Measurements from ENCODE around the gene EML1.
"Not testable (repeated sequence)": the region's sequence is repeated elsewhere in the genome, so short reads cannot be mapped to it uniquely, and the experiment has no call there.

The EML1 gene

DNA sequence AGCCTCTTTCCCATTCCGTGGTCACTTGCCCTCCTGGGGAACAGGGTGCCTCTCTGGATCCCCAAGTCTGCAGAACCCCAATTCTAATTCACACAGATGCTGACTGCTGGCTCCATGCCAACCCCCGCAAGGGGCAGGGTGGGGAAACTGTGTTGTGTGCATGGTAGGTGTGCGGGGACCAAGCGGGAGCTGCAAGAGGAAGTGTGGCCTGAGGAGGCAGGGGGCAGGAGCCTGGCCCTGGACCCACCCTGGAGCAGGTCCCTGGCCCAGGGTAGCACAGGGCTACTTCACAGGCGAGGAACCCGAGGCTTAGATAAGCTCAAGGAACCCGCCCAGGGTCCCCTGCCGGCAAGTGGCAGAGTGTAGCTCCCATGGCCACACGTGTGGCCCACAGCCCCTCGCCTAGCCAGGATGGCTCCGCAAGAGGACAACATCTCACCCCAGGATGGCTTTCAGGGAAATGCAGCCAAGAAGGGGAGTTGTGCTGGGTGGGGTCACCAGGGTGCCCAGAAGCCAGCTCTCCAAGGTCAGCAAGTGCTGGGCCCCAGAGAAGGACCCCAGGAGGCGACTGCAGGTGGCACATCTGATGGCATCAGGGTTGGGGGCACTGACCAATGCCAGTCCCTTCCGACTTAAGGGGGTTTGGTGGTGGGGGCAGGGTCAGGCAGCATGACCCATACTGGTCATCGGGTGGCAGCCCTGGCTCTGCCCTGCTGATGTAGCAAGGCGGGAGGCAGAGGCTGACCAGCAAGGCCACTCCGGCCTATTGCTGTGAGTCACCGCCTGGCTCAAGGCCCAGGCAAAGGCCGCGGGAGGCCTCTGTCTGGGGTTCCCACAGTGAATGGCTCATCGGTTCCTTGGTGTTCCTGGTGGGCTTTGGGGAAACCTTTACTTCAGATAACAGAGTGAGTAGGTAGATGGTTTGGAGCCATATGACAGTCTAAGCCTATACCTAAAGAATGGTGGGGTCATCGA, 37.3 kb upstream of the EML1 start:
- no peak for DNase-seq (ENCODE audit: low read depth)

DNA sequence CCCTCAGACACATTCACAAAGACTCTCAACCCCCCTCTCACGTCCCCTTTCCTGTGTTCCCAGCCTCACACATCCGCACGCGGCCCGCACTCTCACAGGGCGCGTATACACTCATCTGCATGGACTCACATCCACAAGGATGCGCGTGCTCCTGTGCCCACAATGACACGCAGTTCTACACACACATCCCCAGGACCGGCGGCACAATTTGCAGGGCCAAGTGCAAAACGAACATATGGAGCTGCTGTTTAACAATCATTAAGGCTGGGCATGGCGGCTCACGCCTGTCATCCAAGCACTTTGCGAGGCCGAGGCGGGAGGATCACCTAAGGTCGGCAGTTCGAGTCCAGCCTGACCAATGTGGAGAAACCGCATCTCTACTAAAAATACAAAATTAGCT, 36.4 kb upstream of the EML1 start:
- DNase-seq (ENCODE audit: low read depth) = no peak

DNA sequence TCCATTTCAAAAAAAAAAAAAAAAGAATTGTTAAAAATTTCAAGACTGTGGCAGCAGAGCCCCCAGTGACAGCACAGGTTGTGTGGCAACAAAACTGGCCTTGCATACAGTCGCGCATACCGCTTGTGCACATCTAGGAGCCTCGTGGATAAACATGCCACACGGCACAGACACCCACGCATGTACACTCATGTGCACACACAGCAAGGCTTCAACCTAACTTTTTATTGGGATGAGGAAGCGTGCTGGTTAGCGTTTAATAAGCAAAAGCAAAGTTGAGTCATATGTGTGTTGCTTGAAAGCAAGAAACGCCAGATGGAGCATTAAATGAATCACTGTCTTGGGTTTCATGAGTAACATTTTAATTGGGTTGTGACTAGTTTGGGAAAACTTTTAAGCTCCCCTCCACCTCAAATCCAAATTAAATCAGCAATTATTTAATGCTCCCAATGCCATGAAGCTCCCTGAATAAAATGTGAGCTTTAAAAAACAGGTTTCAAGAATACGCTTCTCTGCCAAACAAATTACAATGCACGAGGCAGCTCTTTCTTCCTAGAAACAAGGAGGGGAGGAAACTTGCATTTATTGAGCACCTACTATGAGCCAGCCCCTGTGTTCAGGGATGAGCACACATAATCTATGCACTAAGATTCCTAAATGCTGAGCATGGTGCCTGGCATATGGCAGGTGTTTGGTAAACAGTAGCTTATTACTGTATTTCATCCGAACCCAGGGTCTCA, 35.7 kb upstream of the EML1 start:
- no peak for DNase-seq (ENCODE audit: low read depth)

DNA sequence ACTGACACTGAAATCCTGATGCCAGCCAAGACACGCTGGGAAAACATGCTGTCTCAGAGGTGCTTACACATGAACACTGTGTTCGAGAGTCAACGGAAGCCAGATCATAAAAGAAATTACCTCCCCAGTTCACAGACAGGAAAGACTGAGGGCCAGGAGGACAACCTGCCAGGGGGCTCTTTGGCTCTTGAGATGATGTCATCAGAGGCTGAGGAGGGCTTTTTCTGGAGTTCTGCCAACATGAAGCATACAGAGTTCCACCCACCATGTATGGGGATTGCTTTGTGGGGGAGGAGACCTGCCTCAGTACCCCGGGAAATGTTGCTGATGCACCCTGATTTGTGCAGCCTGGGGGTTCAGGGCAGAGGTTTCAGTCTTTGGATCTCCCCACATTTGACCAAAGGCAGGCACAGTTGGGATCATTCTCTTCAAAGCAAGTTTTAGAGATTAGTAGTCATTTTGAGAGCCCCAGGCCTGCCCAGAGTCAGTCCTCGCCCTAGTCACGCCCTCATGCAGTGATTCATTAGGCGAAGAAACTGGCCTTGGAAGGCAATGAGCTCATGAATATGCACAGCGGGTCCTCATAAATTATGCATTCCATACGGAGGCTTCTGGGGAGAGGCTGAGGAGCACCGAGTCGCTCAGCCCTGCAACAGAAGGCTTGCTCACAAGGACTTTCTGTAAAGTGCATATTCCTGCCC, 34.9 kb upstream of the EML1 start:
- DNase-seq (ENCODE audit: low read depth) = no peak

DNA sequence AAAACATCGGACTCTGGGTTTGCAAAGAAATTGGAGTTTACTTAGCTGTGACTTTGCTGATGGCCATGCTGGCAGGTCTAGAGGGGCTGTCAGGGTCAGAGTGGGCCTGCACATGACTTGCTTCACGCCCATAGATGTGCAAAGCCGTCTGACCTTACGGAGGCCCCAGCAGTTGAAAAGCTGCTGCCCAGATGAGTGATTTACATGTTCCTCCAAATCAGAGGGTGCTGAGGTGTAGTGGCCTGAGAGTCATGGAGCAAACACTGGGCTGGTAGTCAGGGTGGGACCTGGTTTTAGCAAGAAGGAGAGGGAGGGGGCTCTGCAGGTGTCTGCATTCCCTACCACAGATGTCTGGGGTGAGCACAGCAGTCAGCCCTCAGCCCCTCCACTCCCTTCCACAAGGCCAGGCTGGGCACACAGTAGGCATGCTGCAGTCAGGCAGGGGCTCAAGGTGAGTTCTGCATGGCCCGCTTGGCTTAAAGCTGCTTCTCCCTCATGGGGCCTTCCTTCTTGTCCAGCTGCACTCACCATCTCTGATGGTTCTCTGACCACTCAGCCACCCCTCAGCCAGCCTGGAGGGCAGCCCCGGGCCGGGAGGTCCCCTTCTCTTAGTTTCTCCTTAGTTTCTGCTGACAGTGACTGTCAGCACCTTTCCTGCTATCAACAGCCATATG, 34.2 kb upstream of the EML1 start:
- no peak for DNase-seq (ENCODE audit: low read depth)

DNA sequence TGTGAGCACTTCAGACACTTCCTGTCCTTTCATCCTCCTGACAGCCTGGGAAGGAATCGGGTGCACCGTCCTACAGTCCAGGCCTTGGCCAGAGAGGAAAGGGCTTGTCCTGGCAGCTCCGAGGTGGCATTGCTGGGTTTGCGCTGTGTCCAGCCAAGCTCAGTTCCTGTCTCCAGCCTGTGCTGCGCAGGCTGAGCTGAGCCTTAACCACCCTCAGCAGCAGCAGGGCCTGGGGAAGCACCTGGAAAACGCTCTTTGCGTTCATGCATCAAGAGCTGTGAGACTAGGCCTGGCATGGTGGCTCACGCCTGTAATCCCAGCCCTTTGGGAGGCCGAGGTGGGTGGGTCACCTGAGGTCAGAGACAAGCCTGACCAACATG, 33.7 kb upstream of the EML1 start:
- DNase-seq (ENCODE audit: low read depth) = no peak

DNA sequence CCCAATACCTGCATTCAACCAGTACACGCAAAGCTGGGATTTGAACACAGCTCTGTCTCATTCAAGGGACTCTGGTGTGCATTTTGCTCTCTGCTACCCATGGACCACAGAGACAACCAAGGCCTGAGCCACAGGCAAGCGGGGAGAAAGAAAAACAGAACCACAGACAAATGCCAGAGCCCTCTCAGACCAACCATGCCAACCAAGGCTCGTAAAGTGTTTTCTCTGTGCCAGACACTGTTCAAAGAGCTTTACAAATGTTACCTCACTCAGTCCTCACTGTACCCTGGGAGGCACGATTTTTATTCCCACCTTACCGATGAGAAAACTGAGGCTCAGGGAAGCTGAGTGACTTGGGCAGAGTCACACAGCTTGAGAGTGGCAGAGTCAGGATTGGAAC, 32.4 kb upstream of the EML1 start:
- no peak for DNase-seq (ENCODE audit: low read depth)

DNA sequence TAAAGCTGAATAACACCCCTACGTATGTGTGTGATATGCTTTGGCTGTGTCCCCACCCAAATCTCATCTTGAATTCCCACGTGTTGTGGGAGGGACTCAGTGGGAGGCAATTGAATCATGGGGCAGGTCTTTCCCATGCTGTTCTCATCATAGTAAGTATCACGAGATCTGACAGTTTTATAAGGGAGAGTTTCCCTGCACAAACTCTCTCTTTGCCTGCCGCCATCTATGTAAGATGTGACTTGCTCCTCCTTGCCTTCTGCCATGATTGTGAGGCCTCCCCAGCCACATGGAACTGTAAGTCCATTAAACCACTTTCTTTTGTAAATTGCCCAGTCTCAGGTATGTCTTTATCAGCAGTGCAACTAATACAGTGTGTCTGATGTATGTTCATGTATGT, 30.3 kb upstream of the EML1 start:
- DNase-seq (ENCODE audit: low read depth) = not testable (repeated sequence)

DNA sequence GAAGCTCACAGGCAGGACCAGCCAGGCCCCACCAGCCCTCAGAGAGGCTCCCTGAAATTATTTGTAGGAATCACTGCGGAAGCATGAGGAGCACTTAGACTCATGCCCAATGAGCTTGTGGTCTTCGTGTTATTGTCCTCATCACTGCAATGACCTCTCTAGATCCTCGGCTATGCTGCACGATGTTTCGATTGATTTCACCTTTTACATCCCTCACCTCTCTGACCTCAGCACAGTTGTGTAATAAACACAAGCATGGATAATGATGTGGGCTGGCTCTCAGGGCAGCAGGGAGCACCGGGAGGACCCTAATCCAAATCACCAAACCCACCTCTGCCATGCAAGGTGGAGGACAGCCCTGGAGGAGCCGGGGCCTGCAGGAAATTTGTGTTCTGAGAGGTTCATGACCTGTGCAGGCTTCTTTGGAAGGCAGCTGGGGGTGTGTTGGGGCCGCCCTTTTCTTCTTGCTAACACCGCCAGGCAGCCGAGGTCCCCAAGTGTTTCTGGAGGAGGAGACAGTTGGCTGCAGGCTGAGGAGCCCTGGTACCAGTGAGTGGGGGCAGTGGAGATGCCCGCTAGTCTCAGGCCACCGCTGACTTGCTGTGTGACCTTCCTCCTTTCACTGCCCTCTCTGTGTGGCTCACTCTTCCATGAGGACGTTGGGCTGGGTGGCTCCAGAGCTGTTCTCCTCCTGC, 29.5 kb upstream of the EML1 start:
- no peak for DNase-seq (ENCODE audit: low read depth)

DNA sequence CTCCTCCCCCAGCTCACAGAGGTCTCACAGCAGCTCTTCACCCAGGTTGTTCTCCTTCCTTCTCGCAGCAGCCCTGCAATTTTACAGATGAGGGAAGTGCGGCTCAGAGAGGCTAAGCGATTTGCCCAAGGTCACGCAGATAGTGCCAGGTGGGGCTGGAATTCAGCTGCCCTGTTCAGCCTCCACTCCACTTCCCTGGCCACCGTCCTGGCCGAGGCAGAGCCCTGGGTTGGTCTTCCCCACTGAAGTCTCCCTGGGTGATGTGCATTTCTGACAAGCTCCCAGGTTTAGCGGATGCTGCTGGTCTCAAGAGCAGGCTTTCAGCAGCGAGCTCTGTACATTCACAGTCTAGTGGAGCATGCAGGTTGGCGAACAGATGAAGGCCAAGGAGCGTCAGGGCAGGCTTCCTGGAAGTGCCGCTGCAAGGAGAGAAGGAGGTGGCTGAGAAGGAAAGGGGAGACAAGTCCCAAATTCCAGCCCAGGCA, 28.9 kb upstream of the EML1 start:
- no peak for DNase-seq (ENCODE audit: low read depth)

DNA sequence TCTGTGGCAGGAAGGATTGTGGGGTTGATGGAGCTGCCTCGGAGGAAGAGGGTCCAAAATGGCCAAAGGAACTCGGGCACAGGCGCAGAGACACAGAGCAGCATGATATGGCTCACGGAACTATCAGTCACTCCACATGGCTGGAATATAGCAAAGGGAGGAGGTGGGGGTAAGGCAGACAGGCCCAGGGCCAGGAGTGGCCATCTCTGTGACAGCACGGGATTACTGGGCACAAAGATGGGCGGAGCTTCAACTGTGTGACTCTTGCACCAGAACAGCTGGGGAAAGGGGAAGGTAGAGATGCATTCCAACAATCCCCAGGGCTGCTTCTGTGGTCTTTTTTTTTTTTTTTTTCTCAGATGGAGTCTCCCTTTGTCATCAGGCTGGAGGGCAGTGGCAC, 24.8 kb upstream of the EML1 start:
- no peak for DNase-seq (ENCODE audit: low read depth)

DNA sequence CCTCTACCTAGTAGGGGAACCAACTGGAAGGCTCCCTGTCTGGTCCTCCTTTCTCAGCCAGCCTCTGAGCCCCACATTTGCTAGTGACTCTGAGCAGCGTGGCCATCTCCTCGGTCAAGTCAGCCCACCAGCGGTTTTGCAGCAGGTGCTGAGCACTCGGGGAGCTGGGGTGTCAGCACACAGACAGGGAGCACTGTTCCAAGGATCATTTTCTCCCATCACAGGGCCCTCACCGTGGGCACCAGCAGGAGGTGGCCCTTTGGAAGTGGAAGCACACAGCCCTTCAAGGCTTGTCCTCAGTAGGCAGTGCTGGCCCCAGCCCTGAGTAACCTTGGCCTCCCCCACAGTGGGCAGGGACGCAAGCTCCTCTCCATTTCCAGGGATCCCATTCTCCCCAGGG, 24.1 kb upstream of the EML1 start:
- DNase-seq (ENCODE audit: low read depth) = no peak

DNA sequence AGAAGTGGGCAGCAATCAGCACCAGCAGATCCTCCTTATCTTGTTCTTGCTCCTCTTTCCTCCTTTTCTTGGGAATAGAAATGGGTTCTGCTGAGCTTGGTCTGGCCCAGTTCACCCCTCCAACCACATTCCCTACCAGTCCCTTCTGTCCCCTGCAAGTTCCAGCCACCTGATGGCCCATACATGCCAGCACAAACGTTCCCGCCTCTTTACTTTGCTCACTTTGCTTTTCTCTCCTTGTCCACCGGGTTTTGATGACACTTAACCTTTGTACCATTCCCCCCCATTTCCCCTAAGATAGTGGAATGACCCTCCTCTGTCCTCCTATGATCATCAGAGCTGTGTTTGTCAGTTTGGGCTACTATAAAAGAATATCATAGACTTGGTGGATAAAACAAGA, 23.4 kb upstream of the EML1 start:
- DNase-seq (ENCODE audit: low read depth) = no peak

DNA sequence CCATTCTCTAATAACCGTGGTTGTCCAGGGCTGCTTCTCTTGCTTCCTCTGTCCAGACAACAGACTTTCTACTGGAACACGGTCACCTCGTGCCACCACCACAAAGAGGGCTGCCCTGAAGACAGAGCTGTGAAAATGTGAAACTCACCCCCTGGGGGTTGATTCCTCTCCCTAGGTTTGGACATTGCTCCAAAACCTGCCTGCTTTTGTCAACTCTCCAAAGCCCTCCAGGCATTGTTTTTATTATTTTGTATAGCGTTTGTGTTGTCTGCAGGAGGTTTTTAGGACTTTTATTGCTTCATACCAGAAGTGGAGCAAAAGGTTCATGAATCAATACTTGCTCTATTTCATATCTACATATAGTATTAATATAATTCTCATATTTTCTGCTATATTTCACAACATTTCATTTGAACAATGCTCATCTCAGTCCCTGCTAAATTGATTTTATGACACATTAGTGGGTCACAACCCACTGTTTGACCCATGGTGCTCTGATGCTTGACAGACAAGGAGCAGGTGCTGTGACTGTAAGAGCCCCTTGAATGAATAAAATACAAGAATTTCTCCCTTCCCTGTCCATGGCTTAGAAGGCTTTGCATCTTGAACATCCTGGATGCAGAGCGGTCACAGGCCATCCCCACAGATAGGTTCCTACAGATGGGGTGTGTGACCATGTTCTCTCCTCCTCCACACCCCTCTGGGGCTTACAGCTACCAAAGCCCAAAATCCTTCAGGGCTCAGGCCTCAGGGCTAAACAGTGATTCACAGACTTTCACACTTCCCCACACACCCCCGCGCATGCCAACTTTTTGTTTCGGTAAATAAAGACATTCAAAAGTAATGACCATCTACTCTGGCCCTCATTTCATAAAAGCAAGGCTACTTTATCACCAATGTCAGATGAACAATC, 20.6 kb upstream of the EML1 start:
- no peak for DNase-seq (ENCODE audit: low read depth)

DNA sequence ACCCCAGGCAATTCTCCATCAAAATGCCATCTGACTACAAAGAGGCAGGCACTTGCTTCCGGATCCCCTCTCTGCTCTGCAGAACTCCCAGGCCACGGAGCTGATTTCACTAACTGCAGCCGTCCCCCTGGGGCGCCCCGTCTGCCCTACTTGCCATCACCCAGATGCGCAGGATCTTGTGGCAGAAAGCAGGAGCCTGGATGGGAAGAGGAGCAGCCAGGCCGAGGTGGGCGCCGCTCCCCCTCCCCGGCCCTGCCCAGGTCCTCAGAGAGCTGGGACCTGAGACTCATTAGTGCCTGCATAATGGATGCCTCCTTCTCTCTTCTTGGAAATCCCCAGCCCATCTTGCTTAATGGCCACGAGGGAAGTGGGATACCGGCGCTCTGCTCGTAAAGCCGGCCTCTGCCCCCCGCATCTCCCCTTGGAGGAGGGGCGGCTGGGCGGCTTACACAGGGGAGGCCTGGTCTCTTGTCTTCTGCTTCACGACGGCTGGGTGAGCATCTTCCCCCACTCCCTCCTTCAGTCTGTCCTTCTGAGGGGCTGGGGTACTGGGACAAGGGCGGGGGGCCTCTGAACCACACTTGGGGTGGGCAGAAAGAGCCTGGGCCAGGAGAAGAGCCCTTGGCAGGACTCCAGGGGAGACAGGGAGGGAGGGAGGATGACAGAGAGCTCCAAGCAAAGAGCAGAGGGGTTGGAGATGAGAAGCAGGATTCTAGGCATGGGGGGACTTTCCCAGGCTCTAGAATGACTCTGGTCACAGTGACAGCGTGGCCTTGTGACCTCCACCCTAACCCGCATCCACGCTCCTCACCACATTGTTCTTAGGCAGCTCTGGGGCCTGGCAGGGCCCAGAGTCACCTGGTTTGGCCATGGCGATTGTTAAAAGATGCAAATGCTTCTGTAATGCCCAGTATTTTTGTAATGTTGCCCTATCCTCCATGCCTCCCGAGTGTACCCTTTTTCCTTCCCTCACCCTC, 19.4 kb upstream of the EML1 start:
- DNase-seq (ENCODE audit: low read depth) = no peak

DNA sequence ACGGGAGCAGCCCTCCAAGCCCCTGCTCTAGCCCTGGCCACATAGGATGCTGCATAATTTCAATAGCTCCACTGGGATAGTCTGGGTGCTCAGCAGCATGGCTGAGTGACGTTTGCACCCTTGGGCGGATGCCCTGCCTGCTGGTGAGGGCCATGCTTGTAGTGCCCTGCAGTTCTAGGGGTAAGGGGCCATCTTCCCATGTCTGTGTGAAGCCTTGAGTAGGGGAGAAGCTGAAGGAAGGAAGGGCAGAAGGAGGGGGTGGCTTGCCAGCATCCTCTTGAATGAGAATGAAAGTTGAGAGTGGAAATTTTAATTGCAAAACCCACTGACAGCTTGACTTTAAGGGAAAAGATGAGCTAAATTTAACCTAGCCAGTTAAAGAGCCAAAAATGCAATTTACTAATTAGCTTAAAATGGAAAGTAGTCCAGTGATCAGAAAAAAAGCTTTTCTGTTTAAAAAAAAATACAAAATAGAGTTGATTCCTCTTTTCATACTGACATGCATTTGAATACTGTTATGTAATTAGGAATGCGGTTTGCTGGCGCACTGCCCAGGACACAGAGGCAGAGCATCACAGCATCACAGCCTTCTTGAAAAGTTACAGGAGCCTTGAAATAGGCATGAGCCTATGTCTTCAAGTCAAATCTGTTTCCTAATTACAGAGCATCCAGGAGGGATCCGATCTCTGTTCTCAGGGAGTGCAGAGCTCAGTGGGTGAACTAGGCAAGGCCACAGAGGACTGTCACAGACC, 18.5 kb upstream of the EML1 start:
- no peak for DNase-seq (ENCODE audit: low read depth)

DNA sequence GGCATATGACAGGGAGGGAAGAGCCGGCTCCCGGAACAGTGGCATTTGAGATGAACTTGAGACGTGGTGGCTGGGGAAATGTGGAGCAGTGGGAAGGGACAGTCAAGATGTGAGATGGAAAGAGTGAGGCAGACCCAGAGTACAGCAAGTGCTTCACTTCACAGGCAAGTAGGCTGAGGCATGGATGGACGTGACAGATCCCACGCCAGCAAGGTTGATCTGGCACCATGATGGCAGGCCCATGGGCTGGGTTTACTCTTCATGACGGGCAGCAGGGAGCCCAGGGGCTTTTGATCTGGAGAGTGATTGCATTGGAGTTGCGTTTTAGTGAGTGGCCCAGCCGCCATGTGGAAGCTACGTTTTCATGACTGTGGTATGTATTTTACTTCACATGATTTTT, 17.9 kb upstream of the EML1 start:
- DNase-seq (ENCODE audit: low read depth) = no peak

DNA sequence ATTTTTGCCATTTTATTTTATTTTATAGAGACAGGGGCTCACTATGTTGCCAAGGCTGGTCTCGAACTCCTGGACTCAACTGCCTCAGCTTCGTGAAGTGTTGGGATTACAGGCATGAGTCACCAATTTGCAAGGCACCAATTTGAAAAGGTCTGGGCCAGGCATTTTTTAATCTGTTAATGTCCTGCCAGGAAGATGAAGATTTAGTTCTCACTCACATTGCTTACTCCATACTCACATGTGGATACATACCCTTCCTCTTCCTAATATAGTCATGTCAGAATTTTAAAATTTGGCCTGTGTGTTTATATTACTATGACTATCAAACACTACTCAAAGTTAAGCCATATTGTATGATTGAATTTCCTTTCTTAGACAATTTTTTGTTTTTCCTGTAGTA, 15.3 kb upstream of the EML1 start:
- DNase-seq (ENCODE audit: low read depth) = no peak
